ENCODE results near the gene MAB21L4. TPM values are rescaled to one million over a fixed set of nuclear protein-coding genes. Genes with fewer than 3 reads are reported as not detected.

MAB21L4 gene
- total and polyA plus RNA-seq, 2 donors (not counting 3 experiments of a cell fraction or from before 2014, with no cell fraction given), result not detected

DNA sequence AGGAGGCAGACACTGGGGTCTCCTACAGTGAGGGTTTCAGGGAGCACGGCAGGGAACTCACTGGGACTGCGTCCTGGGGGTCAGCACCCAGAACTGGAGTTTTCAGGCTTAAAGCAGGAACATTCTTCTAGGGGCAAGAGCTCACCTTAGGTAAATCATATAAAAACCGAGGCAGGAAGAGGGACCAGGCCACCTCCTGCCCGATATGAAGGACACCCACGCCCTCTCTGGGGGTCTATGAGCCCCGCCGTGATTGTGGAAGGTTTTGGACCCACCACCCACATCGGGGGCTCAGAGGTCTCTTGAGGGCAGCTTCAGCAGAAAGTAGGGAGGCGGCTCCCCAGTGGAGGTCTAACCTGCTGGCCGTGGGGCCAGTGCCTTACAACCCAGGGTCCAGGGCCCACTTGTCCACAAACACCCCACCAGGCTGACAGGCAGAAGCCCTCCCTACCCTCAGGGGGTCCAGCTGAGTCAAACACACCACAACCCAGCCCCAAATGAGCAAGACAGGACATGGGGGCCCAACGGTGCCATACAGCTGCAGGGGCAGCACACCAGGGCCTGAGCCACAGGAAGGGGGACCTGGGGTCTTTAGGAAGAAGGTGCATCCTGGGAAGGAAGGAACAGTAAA, 35.5 kb upstream of the MAB21L4 start:
- Histone ChIP-seq H3K36me3 (ENCODE audit: control insufficient read depth in 2 of 2, extremely low read depth in 1 of 2, insufficient read depth in 2 of 2, low read length in 2 of 2) (no peaks in the 10 kb centered on the region), H3K4me3 (replicated peaks in 1 of 3; ENCODE audit: insufficient read depth in 1 of 3, low read depth in 1 of 3, low read length in 3 of 3) (no peak overlapping the region), H3K79me2 (ENCODE audit: control insufficient read depth, insufficient read depth, low read length) (no peaks in the 10 kb centered on the region), H3K27me3 (ENCODE audit: control insufficient read depth in 2 of 2, insufficient read depth in 2 of 2, low read length in 2 of 2) (no peaks in the 10 kb centered on the region), H3K9me3 (replicated peaks; ENCODE audit: control insufficient read depth, insufficient read depth, low read length) (no peaks in the 10 kb centered on the region), H3K4me1 (ENCODE audit: control insufficient read depth, extremely low read depth, insufficient read depth, low read length) (no peaks in the 10 kb centered on the region), H3K4me2 (ENCODE audit: insufficient read depth, low read length) (no peak overlapping the region), H4K20me1 (replicated peaks; ENCODE audit: control insufficient read depth, extremely low read depth, insufficient read depth, low read length) (no peaks in the 10 kb centered on the region), H3K9me1 (replicated peaks; ENCODE audit: control insufficient read depth, extremely low read depth, insufficient read depth, low read length) (no peaks in the 10 kb centered on the region), H3K27ac (ENCODE audit: insufficient read depth, low read depth, low read length) (no peak overlapping the region), H3K9ac (replicated peaks; ENCODE audit: extremely low read depth, insufficient read depth, low read length) (no peak overlapping the region), H2AFZ (ENCODE audit: low read depth, low read length) (no peak overlapping the region)
- no TSS peak for BruUV-seq (replicated peaks)
- intact Hi-C loops (cut with micrococcal nuclease), result no loop called here
- dilution Hi-C loops (cut with MboI; ENCODE audit: extremely low pct_ligation_motif_present, low sequenced_read_pairs), result no loop called here
- no peak for TF ChIP-seq GATA2 (IDR thresholded peaks at IDR 0.05; ENCODE audit: insufficient read depth, insufficient read length, low read depth, low read length)
- no peak for FAIRE-seq
- CTCF ChIA-PET, result interaction anchor here (1.5 kb wide), 1 partner anchor 58 kb away, joined by 3 read pairs; no protein-coding TSS in a partner anchor
- DNase-seq (ENCODE audit: low read depth, low spot score), result no peak
- POLR2A ChIA-PET, result no interaction called here

DNA sequence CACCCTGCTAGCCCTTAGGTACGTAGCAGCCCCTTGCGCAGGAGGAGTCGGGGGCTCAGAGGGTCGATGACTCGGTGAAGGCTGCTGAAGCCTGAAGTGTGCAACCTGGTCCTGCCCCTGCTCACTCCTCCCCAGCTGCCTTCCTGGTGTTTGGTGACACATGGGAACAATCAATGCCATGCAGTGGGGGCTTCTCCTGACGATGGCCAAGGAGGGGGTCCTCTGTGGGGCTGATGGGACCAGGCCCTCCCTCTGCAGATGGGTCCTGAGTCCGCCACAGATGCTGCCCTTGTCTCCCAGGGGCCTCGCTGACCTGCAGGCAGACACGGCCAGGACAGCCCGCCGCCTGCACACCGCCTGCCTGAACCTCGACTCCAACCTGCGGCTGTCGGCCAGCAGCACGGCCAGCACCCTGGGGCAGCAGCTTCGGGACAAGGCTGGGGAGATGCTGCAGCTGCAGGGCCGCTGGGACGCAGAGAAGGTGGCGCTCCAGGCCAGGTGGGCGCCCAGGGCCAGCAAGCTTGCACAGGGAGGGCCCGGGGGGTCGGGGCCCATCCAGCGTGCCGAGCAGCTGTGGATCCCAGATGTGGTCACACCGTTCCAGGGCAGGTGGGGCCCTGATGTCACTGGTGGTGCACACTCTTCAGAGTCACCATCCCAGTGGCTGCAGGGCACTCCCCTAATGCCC, 34.8 kb upstream of the MAB21L4 start:
- DNase-seq (ENCODE audit: low read depth, low spot score) (no peak), FAIRE-seq (no peak)
- H3K36me3 ChIP-seq (ENCODE audit: control insufficient read depth in 2 of 2, extremely low read depth in 1 of 2, insufficient read depth in 2 of 2, low read length in 2 of 2), result no peaks in the 10 kb centered on the region
- BruUV-seq (replicated peaks), result no TSS peak
- H3K4me1 ChIP-seq (ENCODE audit: control insufficient read depth, extremely low read depth, insufficient read depth, low read length), result no peaks in the 10 kb centered on the region
- H3K9me3 ChIP-seq (replicated peaks; ENCODE audit: control insufficient read depth, insufficient read depth, low read length), result no peaks in the 10 kb centered on the region
- H3K9ac ChIP-seq (replicated peaks; ENCODE audit: extremely low read depth, insufficient read depth, low read length), result no peak overlapping the region
- H3K79me2 ChIP-seq (ENCODE audit: control insufficient read depth, insufficient read depth, low read length), result no peaks in the 10 kb centered on the region
- dilution Hi-C loops (cut with MboI; ENCODE audit: extremely low pct_ligation_motif_present, low sequenced_read_pairs), result no loop called here
- H3K4me3 ChIP-seq (replicated peaks in 1 of 3; ENCODE audit: insufficient read depth in 1 of 3, low read depth in 1 of 3, low read length in 3 of 3), result no peak overlapping the region
- POLR2A ChIA-PET, result no interaction called here
- H2AFZ ChIP-seq (ENCODE audit: low read depth, low read length), result no peak overlapping the region
- intact Hi-C loops (cut with micrococcal nuclease), result no loop called here
- H3K4me2 ChIP-seq (ENCODE audit: insufficient read depth, low read length), result no peak overlapping the region
- CTCF ChIA-PET, result interaction anchor here (1.5 kb wide), 1 partner anchor 59 kb away, joined by 3 read pairs; no protein-coding TSS in a partner anchor
- H4K20me1 ChIP-seq (replicated peaks; ENCODE audit: control insufficient read depth, extremely low read depth, insufficient read depth, low read length), result no peaks in the 10 kb centered on the region
- H3K9me1 ChIP-seq (replicated peaks; ENCODE audit: control insufficient read depth, extremely low read depth, insufficient read depth, low read length), result no peaks in the 10 kb centered on the region
- H3K27ac ChIP-seq (ENCODE audit: insufficient read depth, low read depth, low read length), result no peak overlapping the region
- no peaks in the 10 kb centered on the region for H3K27me3 ChIP-seq (ENCODE audit: control insufficient read depth in 2 of 2, insufficient read depth in 2 of 2, low read length in 2 of 2)
- TF ChIP-seq POLR2A (IDR thresholded peaks at IDR 0.05; ENCODE audit: low read depth, low read length) (no peak), FOS (IDR thresholded peaks at IDR 0.05; ENCODE audit: borderline replicate concordance, insufficient read depth, low read length) (no peak), EZH2 (IDR thresholded peaks at IDR 0.05; ENCODE audit: borderline replicate concordance, low read depth, low read length, severe bottlenecking) (no peak), GATA2 (IDR thresholded peaks at IDR 0.05; ENCODE audit: insufficient read depth, insufficient read length, low read depth, low read length) (no peak), POLR2AphosphoS5 (IDR thresholded peaks at IDR 0.05; ENCODE audit: insufficient read depth, low read depth, low read length) (no peak), JUN (IDR thresholded peaks at IDR 0.05; ENCODE audit: borderline replicate concordance, insufficient read depth, insufficient read length, low read depth) (no peak), MYC (IDR thresholded peaks at IDR 0.05; ENCODE audit: low read depth, low read length) (no peak)
- TF ChIP-seq, protein P1, sequence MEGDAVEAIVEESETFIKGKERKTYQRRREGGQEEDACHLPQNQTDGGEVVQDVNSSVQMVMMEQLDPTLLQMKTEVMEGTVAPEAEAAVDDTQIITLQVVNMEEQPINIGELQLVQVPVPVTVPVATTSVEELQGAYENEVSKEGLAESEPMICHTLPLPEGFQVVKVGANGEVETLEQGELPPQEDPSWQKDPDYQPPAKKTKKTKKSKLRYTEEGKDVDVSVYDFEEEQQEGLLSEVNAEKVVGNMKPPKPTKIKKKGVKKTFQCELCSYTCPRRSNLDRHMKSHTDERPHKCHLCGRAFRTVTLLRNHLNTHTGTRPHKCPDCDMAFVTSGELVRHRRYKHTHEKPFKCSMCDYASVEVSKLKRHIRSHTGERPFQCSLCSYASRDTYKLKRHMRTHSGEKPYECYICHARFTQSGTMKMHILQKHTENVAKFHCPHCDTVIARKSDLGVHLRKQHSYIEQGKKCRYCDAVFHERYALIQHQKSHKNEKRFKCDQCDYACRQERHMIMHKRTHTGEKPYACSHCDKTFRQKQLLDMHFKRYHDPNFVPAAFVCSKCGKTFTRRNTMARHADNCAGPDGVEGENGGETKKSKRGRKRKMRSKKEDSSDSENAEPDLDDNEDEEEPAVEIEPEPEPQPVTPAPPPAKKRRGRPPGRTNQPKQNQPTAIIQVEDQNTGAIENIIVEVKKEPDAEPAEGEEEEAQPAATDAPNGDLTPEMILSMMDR (IDR thresholded peaks at IDR 0.05; ENCODE audit: extremely low read depth in 1 of 2, insufficient read depth in 1 of 2, low read depth in 1 of 2, low read length in 2 of 2), result no peak
- TF ChIP-seq, protein P2, sequence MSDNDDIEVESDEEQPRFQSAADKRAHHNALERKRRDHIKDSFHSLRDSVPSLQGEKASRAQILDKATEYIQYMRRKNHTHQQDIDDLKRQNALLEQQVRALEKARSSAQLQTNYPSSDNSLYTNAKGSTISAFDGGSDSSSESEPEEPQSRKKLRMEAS (IDR thresholded peaks at IDR 0.05; ENCODE audit: insufficient read depth, insufficient read length), result no peak

All from endothelial cell of umbilical vein (primary cell).